ENCODE results near the gene IGF1R.

Gene IGF1R

GRCh38 chr15:98812716-98813446, 164.5 kb downstream of the IGF1R start:
- Histone ChIP-seq H3K27me3 (ENCODE audit: insufficient read depth, poor library complexity, severe bottlenecking) (no peaks in the 10 kb centered on the region), H3K4me3 (replicated peaks; ENCODE audit: insufficient read depth, low read length) (no peak overlapping the region), H3K27ac (replicated peaks) (no peak overlapping the region)
- TF ChIP-seq GABPA (IDR thresholded peaks at IDR 0.05; ENCODE audit: low read depth) (no peak), POLR2AphosphoS5 (IDR thresholded peaks at IDR 0.05; ENCODE audit: low read depth) (no peak), CTCF (IDR thresholded peaks at IDR 0.05; ENCODE audit: insufficient read depth, low read length) (no peak), SPI1 (IDR thresholded peaks at IDR 0.05; ENCODE audit: borderline replicate concordance, low read depth) (no peak), REST (IDR thresholded peaks at IDR 0.05; ENCODE audit: insufficient replicate concordance, low read depth) (no peak)
- no peak for DNase-seq (ENCODE audit: low read depth in 1 of 2, low spot score in 1 of 2)

GRCh38 chr15:98813951-98814350, 165.6 kb downstream of the IGF1R start:
- TF ChIP-seq CTCF (IDR thresholded peaks at IDR 0.05; ENCODE audit: insufficient read depth, low read length): no peak
- TF ChIP-seq SPI1 (IDR thresholded peaks at IDR 0.05; ENCODE audit: borderline replicate concordance, low read depth): no peak
- TF ChIP-seq POLR2AphosphoS5 (IDR thresholded peaks at IDR 0.05; ENCODE audit: low read depth): no peak
- Histone ChIP-seq H3K27me3 (ENCODE audit: insufficient read depth, poor library complexity, severe bottlenecking) (no peaks in the 10 kb centered on the region), H3K4me3 (replicated peaks; ENCODE audit: insufficient read depth, low read length) (no peak overlapping the region), H3K27ac (replicated peaks) (no peak overlapping the region)
- DNase-seq (ENCODE audit: low read depth in 1 of 2, low spot score in 1 of 2): no peak

GRCh38 chr15:98815207-98815606, 166.9 kb downstream of the IGF1R start:
- Histone ChIP-seq H3K27me3 (ENCODE audit: insufficient read depth, poor library complexity, severe bottlenecking) (no peaks in the 10 kb centered on the region), H3K4me3 (replicated peaks; ENCODE audit: insufficient read depth, low read length) (no peak overlapping the region), H3K27ac (replicated peaks) (no peak overlapping the region)
- TF ChIP-seq SPI1 (IDR thresholded peaks at IDR 0.05; ENCODE audit: borderline replicate concordance, low read depth) (no peak), POLR2AphosphoS5 (IDR thresholded peaks at IDR 0.05; ENCODE audit: low read depth) (no peak), CTCF (IDR thresholded peaks at IDR 0.05; ENCODE audit: insufficient read depth, low read length) (no peak), REST (IDR thresholded peaks at IDR 0.05; ENCODE audit: insufficient replicate concordance, low read depth) (no peak), GABPA (IDR thresholded peaks at IDR 0.05; ENCODE audit: low read depth) (no peak)
- DNase-seq (ENCODE audit: low read depth in 1 of 2, low spot score in 1 of 2): no peak

- no peak overlapping the region for H3K27ac ChIP-seq (replicated peaks)
- no peak for DNase-seq (ENCODE audit: low read depth in 1 of 2, low spot score in 1 of 2)
- H3K27me3 ChIP-seq (ENCODE audit: insufficient read depth, poor library complexity, severe bottlenecking): no peaks in the 10 kb centered on the region
- H3K4me3 ChIP-seq (replicated peaks; ENCODE audit: insufficient read depth, low read length): no peak overlapping the region
- TF ChIP-seq CTCF (IDR thresholded peaks at IDR 0.05; ENCODE audit: insufficient read depth, low read length): no peak
- TF ChIP-seq POLR2AphosphoS5 (IDR thresholded peaks at IDR 0.05; ENCODE audit: low read depth): no peak
- TF ChIP-seq SPI1 (IDR thresholded peaks at IDR 0.05; ENCODE audit: borderline replicate concordance, low read depth): no peak
- TF ChIP-seq GABPA (IDR thresholded peaks at IDR 0.05; ENCODE audit: low read depth): no peak
- no peak for TF ChIP-seq REST (IDR thresholded peaks at IDR 0.05; ENCODE audit: insufficient replicate concordance, low read depth)
These were observed 169.4 kb downstream of the IGF1R start for GRCh38 chr15:98817745-98818144.
